Lower leg skin (tissue), 3 donors: ENCODE results near the gene PTGDR2.

ENCODE experiments used
- CTCF ChIP-seq, 3 donors: fragments of 450-650 bp; IDR thresholded peaks; one replicate each; pipeline ENCODE4 v1.5.1; 2016; ENCODE audit warnings: antibody characterized with exemption in 3 of 3, mild to moderate bottlenecking in 3 of 3, moderate library complexity in 2 of 3
- POLR2A ChIP-seq, 2 donors: fragments of 450-650 bp; IDR thresholded peaks; one replicate each; pipeline ENCODE4 v1.6.1; 2016 to 2017; ENCODE audit warnings: antibody characterized with exemption in 2 of 2, mild to moderate bottlenecking in 1 of 2, moderate library complexity in 1 of 2

- TF ChIP-seq CTCF (IDR thresholded peaks at IDR 0.05) (no peak), POLR2A (IDR thresholded peaks at IDR 0.05) (no peak)
Measured at GRCh38 chr11:60848714-60849151, 7.0 kb downstream of the PTGDR2 start.
